HepG2 (cell line): ENCODE measurements around the gene RAC2. TPM values are rescaled to one million over a fixed set of nuclear protein-coding genes. Genes with fewer than 3 reads are reported as not detected.

Source experiments
- BRCA1 ChIP-seq: sonication (generic); formaldehyde crosslinking; IDR thresholded peaks from 2 replicates; pipeline ENCODE4 v1.4.0; 2020; ENCODE audit warnings: missing genetic modification reagents
- FOXP1 ChIP-seq, 2 experiments: fragments of 450-650 bp in 1 of 2; IDR thresholded peaks; 2 replicates each; pipeline ENCODE4 v1.6.1; 2017 to 2018; ENCODE audit warnings: antibody characterized with exemption in 1 of 2
- MNT ChIP-seq: fragments of 450-650 bp; IDR thresholded peaks from 2 replicates; pipeline ENCODE4 v1.6.1; 2016
- MTA1 ChIP-seq: sonication (generic); formaldehyde crosslinking; IDR thresholded peaks from 2 replicates; pipeline ENCODE4 v1.4.0; 2020; ENCODE audit warnings: missing genetic modification reagents, mild to moderate bottlenecking, borderline replicate concordance
- NFE2L2 ChIP-seq: fragments of 150-350 bp; IDR thresholded peaks from 2 replicates; pipeline ENCODE4 v1.6.1; 2014; ENCODE audit warnings: low read length
- NFKBIZ ChIP-seq: IDR thresholded peaks from 2 replicates; pipeline ENCODE4 v1.6.1; 2018; ENCODE audit warnings: missing genetic modification reagents, missing compliant biosample characterization
- NR2F6 ChIP-seq, 2 experiments: IDR thresholded peaks; 2 replicates each; pipeline ENCODE4 v1.6.1; 2016; ENCODE audit warnings: antibody characterized with exemption in 1 of 2, mild to moderate bottlenecking in 1 of 2
- PRDM15 ChIP-seq: sonication (generic); formaldehyde crosslinking; IDR thresholded peaks from 2 replicates; pipeline ENCODE4 v1.4.0; 2020; ENCODE audit warnings: missing genetic modification reagents
- RARG ChIP-seq: sonication (generic); formaldehyde crosslinking; IDR thresholded peaks from 2 replicates; pipeline ENCODE4 v1.4.0; 2020; ENCODE audit warnings: low read depth, mild to moderate bottlenecking, missing genetic modification reagents
- RNF219 ChIP-seq: sonication (generic); formaldehyde crosslinking; IDR thresholded peaks from 2 replicates; pipeline ENCODE4 v1.5.0; 2020; ENCODE audit warnings: mild to moderate bottlenecking, missing genetic modification reagents
- TOPORS ChIP-seq: sonication (generic); formaldehyde crosslinking; IDR thresholded peaks from 2 replicates; pipeline ENCODE4 v1.8.0; 2023; ENCODE audit warnings: mild to moderate bottlenecking, missing genetic modification reagents
- ZBTB43 ChIP-seq: sonication (generic); formaldehyde crosslinking; conservative IDR thresholded peaks from 2 replicates; pipeline ENCODE4 v1.4.0; 2020; ENCODE audit warnings: missing genetic modification reagents
- ZMYM2 ChIP-seq: sonication (generic); formaldehyde crosslinking; IDR thresholded peaks from 2 replicates; pipeline ENCODE4 v1.8.0; 2022; ENCODE audit warnings: mild to moderate bottlenecking, missing genetic modification reagents
- ZNF33A ChIP-seq: sonication (generic); formaldehyde crosslinking; IDR thresholded peaks from 2 replicates; pipeline ENCODE4 v1.5.1; 2020; ENCODE audit warnings: missing genetic modification reagents, mild to moderate bottlenecking, moderate library complexity, borderline replicate concordance
- ZNF510 ChIP-seq: sonication (generic); formaldehyde crosslinking; IDR thresholded peaks from 2 replicates; pipeline ENCODE4 v1.4.0; 2020; ENCODE audit warnings: low read depth, mild to moderate bottlenecking, missing genetic modification reagents
- ZNF652 ChIP-seq: IDR thresholded peaks from 2 replicates; pipeline ENCODE4 v1.6.1; 2016; ENCODE audit warnings: low read depth, borderline replicate concordance
- ZSCAN29 ChIP-seq: sonication (generic); formaldehyde crosslinking; conservative IDR thresholded peaks from 2 replicates; pipeline ENCODE4 v1.4.0; 2020; ENCODE audit warnings: mild to moderate bottlenecking, missing genetic modification reagents
- polyA plus RNA-seq, 8 experiments: library from polyadenylated mRNA; depleted of rRNA in 3 of 8; stranded (reverse) in 7 of 8; unstranded in 1 of 8; fragments of >200 nt; fragmentation: Illumina TruSeq in 4 of 8; extraction: Trizol in 4 of 8; gene quantifications; 2 replicates each; pipeline versions ENCODE4 v1.2.1 to v1.2.3, GENCODE V29; 2011 to 2016; ENCODE audit warnings: low read depth in 4 of 8, missing spikeins in 1 of 8, mixed read lengths in 1 of 8; ENCODE audit not compliant: insufficient read depth in 1 of 8
- total RNA-seq, 5 experiments: library from RNA; depleted of rRNA; stranded (reverse); fragments of >200 nt; fragmentation: Illumina TruSeq; extraction: Trizol; gene quantifications; 2 replicates each; pipeline ENCODE4 v1.2.3, GENCODE V29; 2016; ENCODE audit warnings: low read depth in 1 of 5

The RAC2 gene
- total and polyA plus RNA-seq, 2 of the 13 experiments (the other 11 are each of a cell fraction or from before 2014, with no cell fraction given), result 0.73 TPM; not detected in 1

GRCh38 chr22:37197451-37198257 lies 46.4 kb downstream of the RAC2 start (continued):
- TF ChIP-seq NFKBIZ (CRISPR knock-in tag) (no peak), ZMYM2 (CRISPR knock-in tag) (peak; percentile 2; the same call in 1 of the 2 replicates), BRCA1 (CRISPR knock-in tag) (no peak), PRDM15 (CRISPR knock-in tag) (no peak), ZNF510 (CRISPR knock-in tag) (no peak), MTA1 (CRISPR knock-in tag) (no peak), ZSCAN29 (CRISPR knock-in tag) (no peak), FOXP1 (IDR thresholded peaks at IDR 0.05) (no peak), FOXP1 (CRISPR knock-in tag; IDR thresholded peaks at IDR 0.05) (no peak), ZBTB43 (CRISPR knock-in tag) (no peak; the same call in 1 of the 2 replicates), NFE2L2 (peak; percentile 4; the same call in 1 of the 2 replicates), RARG (no peak), TOPORS (no peak), NR2F6 (IDR thresholded peaks at IDR 0.05) (no peak), NR2F6 (CRISPR knock-in tag; IDR thresholded peaks at IDR 0.05) (peak; percentile 54; the same call in 1 of the 2 replicates), MNT (no peak), ZNF652 (CRISPR knock-in tag) (no peak), RNF219 (CRISPR knock-in tag) (no peak), ZNF33A (no peak)
